Activated CD8-positive, alpha-beta memory T cell treated with anti-CD3 and anti-CD28 coated beads for 48 hours (primary cell): ENCODE measurements around the gene FBXO39.
"Not testable (repeated sequence)": the region's sequence is repeated elsewhere in the genome, so short reads cannot be mapped to it uniquely, and the experiment has no call there.

Source experiments
- DNase-seq, 3 experiments: peaks; one replicate each; pipeline ENCODE4 v3.0.0-alpha.2; 2020; ENCODE audit warnings: low read depth in 2 of 3, low spot score in 2 of 3

The FBXO39 gene

GRCh38 chr17:6789146-6789545, 13.1 kb downstream of the FBXO39 start:
- no peak for DNase-seq

- no peak for DNase-seq
Measured at GRCh38 chr17:6793748-6794493, 17.9 kb downstream of the FBXO39 start.

GRCh38 chr17:6796017-6796886, 20.2 kb downstream of the FBXO39 start:
- no peak for DNase-seq

DNA sequence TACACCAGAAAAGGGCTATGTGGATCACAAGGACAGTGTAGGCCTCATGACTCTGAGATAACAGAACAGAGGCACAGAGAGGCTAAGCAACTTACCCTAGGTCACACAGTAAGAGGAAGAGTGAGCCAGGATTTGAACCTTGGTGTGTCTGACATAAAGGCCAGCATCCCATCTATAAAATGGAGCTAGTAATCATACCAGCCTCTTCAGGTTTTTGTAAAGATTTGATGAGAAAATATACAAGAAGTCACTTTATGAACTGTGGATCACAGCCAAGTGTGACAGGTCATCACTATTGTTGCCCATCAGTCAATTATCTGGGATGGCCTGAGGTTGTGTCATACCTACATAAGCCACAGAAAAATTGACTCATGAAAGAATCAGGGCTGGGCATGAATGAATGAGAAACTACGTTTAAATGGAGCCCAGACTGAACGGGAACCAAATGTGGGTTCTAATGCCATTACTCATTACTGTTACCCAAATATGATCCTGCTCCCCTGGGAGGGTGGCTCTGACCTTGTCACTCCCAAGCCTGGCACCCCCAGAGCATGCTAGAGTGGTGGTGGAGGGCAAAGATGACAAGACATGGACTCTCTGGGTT, 21.0 kb downstream of the FBXO39 start:
- DNase-seq, result no peak

- DNase-seq, result no peak
Measured at GRCh38 chr17:6797718-6798351, 21.8 kb downstream of the FBXO39 start.

DNA sequence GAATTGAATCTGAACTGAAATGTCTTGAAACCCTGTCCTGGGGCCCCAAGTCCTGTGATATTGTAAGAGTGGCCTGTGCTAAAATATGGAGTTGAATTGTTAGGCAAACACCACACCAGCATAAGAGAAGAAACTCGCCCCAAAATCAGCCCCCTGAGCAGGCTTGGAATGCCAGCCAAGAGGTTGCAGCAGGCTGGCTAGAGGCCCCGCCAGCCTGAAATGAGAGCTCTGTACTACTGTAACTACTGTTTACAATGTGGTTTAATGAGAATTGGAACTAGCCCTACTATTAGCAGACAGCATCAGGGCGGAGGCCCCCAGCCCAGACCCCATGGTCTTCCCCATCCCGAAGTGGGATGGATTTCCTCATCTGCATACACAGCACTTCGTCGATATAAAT, 23.7 kb downstream of the FBXO39 start:
- no peak for DNase-seq

- DNase-seq, result no peak
Measured at GRCh38 chr17:6800422-6801027, 24.5 kb downstream of the FBXO39 start.

DNA sequence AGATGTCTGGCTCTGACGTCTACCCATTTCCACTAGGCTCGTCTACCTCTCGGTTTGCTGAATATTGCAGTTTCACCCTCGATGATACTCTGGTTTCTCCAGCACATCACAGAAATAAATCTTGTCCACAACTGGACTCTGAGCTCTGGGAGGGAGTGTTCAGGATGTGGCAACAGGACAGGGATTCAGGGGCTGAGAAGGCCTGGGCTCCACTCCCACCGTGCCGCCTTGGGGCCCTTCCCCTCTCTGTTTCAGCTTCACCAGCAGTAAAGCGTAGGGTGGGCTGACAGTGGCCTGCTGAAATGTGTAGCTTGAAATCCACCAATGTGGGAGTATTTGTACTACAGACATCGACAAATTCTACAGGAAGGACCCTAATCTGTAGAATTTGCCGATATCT, 35.5 kb downstream of the FBXO39 start:
- DNase-seq, result no peak

DNA sequence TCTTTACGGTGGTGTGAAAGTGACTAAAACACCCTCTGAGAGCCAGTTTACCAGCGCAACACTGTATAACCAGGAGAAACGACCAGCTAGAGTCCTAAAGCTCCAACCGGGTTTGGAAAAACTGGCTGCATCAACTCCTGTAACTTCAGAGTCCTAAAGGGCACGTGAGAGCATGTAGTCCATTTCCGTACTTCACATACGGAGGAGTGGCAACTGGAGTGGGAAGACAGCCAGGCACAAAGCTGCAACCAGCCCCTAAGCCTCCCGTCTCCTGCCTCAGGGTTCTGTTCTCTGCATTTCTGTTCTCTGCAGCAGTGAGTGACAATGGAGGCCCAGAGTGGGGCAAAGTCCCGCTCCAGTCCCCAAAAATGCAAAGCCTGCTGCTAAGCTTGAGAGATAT, 36.3 kb downstream of the FBXO39 start:
- DNase-seq, result no peak

- no peak for DNase-seq
Measured at GRCh38 chr17:6815775-6816174, 39.8 kb downstream of the FBXO39 start.

GRCh38 chr17:6816368-6816767, 40.4 kb downstream of the FBXO39 start:
- not testable (repeated sequence) for DNase-seq

GRCh38 chr17:6818938-6819337, 42.9 kb downstream of the FBXO39 start:
- no peak for DNase-seq

DNA sequence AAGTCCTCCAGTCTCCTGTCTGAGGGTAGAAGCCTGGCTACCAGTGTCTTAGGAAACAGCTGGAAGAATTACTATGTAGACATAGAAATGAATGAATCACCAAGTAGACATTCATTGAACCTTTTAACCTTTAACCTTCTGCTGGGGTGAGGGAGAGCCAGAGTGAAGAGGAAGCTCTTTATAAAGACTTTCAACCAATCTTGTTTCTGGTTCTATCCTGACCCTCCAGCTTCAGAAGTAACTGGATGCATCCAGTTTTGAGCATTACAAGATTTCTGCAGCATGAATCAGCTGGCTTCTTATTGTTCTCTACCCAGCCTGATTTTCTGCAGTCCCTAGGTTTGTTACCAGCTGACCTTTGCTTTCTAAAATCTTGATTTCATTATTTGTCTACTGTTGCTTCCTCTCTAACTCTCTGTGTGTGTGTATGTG, 47.0 kb downstream of the FBXO39 start:
- no peak for DNase-seq

- no peak for DNase-seq
Measured at GRCh38 chr17:6830383-6830986, 54.5 kb downstream of the FBXO39 start.

- peak in 1 of 3 experiments; percentile 13 for DNase-seq
Measured at GRCh38 chr17:6831661-6832263, 55.7 kb downstream of the FBXO39 start, which contains the start of gene TEKT1. Gene TEKT1, minus strand, starts transcription at chr17:6831729. Its CDS starts 1,353 bp downstream, at chr17:6830376.
